ENCODE measurements around the gene JAZF1.

GRCh38 chr7:28136885-28137284 lies 43.7 kb downstream of the JAZF1 start:
- TF ChIP-seq CTCF (IDR thresholded peaks at IDR 0.05): no peak
- no peak for TF ChIP-seq POLR2A (IDR thresholded peaks at IDR 0.05)

Measured in testis (tissue), 2 donors.